ENCODE measurements around the gene ROBO4.

Gene ROBO4

DNA sequence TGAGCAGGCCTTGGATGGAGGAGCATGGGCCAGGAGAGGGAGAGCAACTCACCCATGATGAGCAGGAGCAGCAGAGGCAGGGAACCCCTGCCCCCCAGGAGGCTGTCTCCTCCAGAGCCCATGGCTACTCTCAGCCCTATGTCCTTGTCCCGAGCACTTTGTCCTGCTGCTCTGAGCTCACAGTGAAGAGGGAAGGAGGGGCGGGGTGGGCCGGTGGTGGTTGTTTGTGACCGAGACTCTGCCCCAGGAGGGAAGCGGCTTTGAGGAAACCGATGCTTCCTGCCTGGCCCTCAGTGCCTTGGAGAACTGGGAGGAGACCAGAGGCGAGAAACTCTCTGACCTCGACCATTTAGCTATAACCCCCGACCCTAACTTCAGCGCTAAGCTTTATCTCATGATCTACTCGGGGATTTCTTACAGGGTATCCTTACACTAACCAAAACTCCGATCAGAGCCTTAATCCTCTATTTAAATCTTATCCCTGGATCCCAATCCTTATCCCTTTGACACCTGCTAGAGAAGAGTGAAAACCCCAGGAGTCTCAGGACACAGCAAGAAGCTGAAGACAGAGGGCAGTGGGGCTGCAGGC, at the start of gene ROBO4:
TSS of gene ROBO4 (minus strand) at position 192 of the 589 bp plus-strand sequence. CDS start at position 122, 70 bp downstream.
- no peaks in the 10 kb centered on the region for H3K36me3 ChIP-seq (ENCODE audit: control insufficient read depth, insufficient read depth, low read length)
- H3K27me3 ChIP-seq (ENCODE audit: control insufficient read depth, insufficient read depth, low read length), result peaks cover 25% of the 10 kb centered on the region
- no peak within 1 kb of the TSS for H3K9ac ChIP-seq (ENCODE audit: low read length)
- no peak within 1 kb of the TSS for H3K27ac ChIP-seq (ENCODE audit: low read depth, low read length)
- no peak within 1 kb of the TSS for H3K4me3 ChIP-seq (ENCODE audit: low read depth, low read length)
- H3K9me3 ChIP-seq (ENCODE audit: control insufficient read depth, insufficient read depth, low read depth, low read length), result no peaks in the 10 kb centered on the region
- peaks cover 30% of the 10 kb centered on the region for H3K4me1 ChIP-seq (ENCODE audit: control insufficient read depth, insufficient read depth, low read length)

DNA sequence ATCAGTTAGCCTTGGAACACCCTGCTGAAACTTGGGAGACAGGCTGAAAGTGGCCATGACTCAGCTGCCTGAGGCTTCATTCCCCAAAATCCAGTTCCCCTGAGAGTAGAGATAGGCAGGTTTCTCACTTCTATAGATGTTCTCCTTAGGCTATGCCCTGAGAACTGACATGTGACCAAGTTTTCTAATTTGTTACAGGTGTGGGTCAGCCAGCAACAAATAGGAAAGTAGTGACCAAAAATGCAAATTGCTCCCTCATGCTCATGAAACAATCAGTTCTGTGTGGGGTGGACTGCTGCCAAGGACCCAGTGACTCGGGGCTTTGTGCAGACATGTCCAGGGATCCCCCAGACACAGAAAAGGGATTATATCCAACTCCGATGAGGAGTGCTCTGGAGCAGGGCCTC, 49.1 kb upstream of the ROBO4 start:
- Histone ChIP-seq H3K9me3 (ENCODE audit: control insufficient read depth, insufficient read depth, low read depth, low read length) (no peaks in the 10 kb centered on the region), H3K9ac (ENCODE audit: low read length) (no peak overlapping the region), H3K4me3 (ENCODE audit: low read depth, low read length) (no peak overlapping the region), H3K36me3 (ENCODE audit: control insufficient read depth, insufficient read depth, low read length) (no peaks in the 10 kb centered on the region), H3K27me3 (ENCODE audit: control insufficient read depth, insufficient read depth, low read length) (peaks cover 18% of the 10 kb centered on the region), H3K27ac (ENCODE audit: low read depth, low read length) (no peak overlapping the region), H3K4me1 (ENCODE audit: control insufficient read depth, insufficient read depth, low read length) (no peaks in the 10 kb centered on the region)

DNA sequence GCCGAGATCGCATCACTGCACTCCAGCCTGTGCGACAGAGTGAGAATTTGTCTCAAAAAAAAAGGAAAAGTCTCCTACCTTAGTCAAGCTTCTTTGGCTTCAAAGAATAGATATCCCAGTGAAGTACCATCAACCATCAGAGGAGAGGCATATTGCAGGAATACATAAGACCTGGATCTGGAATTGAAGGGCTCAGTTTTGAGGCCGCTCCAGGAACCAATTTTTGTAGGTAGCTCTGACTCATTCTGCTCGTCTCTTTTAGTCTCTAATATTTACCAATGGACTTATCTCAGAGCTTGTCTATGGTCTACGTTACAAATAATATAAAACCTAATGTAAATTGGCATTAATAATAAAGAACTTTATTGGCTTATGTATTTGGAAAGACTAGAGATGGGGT, 48.2 kb upstream of the ROBO4 start:
- H3K9ac ChIP-seq (ENCODE audit: low read length), result no peak overlapping the region
- no peaks in the 10 kb centered on the region for H3K36me3 ChIP-seq (ENCODE audit: control insufficient read depth, insufficient read depth, low read length)
- H3K4me3 ChIP-seq (ENCODE audit: low read depth, low read length), result no peak overlapping the region
- no peaks in the 10 kb centered on the region for H3K9me3 ChIP-seq (ENCODE audit: control insufficient read depth, insufficient read depth, low read depth, low read length)
- peaks cover 10% of the 10 kb centered on the region for H3K27me3 ChIP-seq (ENCODE audit: control insufficient read depth, insufficient read depth, low read length)
- H3K27ac ChIP-seq (ENCODE audit: low read depth, low read length), result no peak overlapping the region
- H3K4me1 ChIP-seq (ENCODE audit: control insufficient read depth, insufficient read depth, low read length), result no peaks in the 10 kb centered on the region

DNA sequence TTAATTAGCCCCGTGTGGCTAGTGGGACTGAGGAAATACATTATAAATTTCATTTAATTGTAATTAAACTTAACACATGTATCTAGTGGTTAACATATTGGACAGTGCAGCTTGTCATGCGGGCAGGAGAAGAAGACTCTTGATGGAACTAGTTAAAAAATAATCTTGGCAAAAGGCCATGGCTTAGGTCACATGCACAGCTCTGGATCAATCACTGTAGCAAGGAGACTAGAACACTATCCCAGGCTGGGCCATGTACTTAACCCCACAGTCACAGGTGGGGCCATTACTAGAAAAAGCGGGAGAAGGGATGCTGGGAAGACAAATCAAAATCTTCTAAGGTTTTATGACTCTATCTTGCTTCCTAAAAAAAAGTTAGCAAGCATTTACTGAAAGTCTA, 46.9 kb upstream of the ROBO4 start:
- no peak overlapping the region for H3K27ac ChIP-seq (ENCODE audit: low read depth, low read length)
- no peaks in the 10 kb centered on the region for H3K4me1 ChIP-seq (ENCODE audit: control insufficient read depth, insufficient read depth, low read length)
- H3K9me3 ChIP-seq (ENCODE audit: control insufficient read depth, insufficient read depth, low read depth, low read length), result no peaks in the 10 kb centered on the region
- H3K27me3 ChIP-seq (ENCODE audit: control insufficient read depth, insufficient read depth, low read length), result peaks cover 11% of the 10 kb centered on the region
- no peak overlapping the region for H3K4me3 ChIP-seq (ENCODE audit: low read depth, low read length)
- no peak overlapping the region for H3K9ac ChIP-seq (ENCODE audit: low read length)
- H3K36me3 ChIP-seq (ENCODE audit: control insufficient read depth, insufficient read depth, low read length), result no peaks in the 10 kb centered on the region

DNA sequence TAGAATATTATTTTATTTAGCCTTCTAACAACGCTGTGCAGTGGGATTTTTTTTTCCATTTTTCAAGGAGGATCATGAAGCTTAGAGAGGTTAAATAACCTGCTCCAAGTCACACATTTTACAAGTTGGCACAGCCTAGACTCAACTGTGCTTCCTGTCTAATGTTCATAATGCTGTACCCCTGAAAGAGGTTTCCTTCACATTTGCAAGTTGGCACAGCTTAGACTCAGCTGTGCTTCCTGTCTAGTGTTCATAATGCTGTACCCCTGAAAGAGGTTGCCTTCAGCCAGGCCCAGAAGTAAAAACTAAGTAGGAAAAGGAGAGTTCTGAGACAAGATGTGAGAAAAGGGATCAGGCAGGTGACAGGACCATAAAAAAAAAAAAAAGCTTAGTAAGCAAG, 46.1 kb upstream of the ROBO4 start:
- Histone ChIP-seq H3K9ac (ENCODE audit: low read length) (no peak overlapping the region), H3K9me3 (ENCODE audit: control insufficient read depth, insufficient read depth, low read depth, low read length) (no peaks in the 10 kb centered on the region), H3K4me3 (ENCODE audit: low read depth, low read length) (no peak overlapping the region), H3K27me3 (ENCODE audit: control insufficient read depth, insufficient read depth, low read length) (peaks cover 11% of the 10 kb centered on the region), H3K4me1 (ENCODE audit: control insufficient read depth, insufficient read depth, low read length) (no peaks in the 10 kb centered on the region), H3K36me3 (ENCODE audit: control insufficient read depth, insufficient read depth, low read length) (no peaks in the 10 kb centered on the region), H3K27ac (ENCODE audit: low read depth, low read length) (no peak overlapping the region)

DNA sequence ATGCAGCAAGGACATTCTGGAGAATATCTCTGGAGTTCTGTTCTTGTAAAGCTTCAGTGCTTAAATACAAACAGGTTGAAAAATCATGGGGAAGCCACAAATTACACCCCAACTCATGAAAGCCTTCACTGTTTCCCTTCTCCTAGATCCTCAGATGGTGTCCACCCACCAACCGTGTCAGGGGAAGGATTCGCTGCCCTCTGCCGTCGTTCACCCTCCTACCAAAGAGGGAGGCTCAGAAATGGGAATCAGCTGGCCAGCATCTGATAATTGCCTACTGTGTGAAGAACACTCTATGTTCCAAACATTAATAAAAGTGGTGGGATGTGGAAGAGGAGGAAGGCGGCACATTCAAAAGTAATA, 45.6 kb upstream of the ROBO4 start:
- no peak overlapping the region for H3K9ac ChIP-seq (ENCODE audit: low read length)
- no peaks in the 10 kb centered on the region for H3K4me1 ChIP-seq (ENCODE audit: control insufficient read depth, insufficient read depth, low read length)
- H3K27me3 ChIP-seq (ENCODE audit: control insufficient read depth, insufficient read depth, low read length), result peaks cover 11% of the 10 kb centered on the region
- no peak overlapping the region for H3K4me3 ChIP-seq (ENCODE audit: low read depth, low read length)
- H3K9me3 ChIP-seq (ENCODE audit: control insufficient read depth, insufficient read depth, low read depth, low read length), result no peaks in the 10 kb centered on the region
- no peak overlapping the region for H3K27ac ChIP-seq (ENCODE audit: low read depth, low read length)
- no peaks in the 10 kb centered on the region for H3K36me3 ChIP-seq (ENCODE audit: control insufficient read depth, insufficient read depth, low read length)

DNA sequence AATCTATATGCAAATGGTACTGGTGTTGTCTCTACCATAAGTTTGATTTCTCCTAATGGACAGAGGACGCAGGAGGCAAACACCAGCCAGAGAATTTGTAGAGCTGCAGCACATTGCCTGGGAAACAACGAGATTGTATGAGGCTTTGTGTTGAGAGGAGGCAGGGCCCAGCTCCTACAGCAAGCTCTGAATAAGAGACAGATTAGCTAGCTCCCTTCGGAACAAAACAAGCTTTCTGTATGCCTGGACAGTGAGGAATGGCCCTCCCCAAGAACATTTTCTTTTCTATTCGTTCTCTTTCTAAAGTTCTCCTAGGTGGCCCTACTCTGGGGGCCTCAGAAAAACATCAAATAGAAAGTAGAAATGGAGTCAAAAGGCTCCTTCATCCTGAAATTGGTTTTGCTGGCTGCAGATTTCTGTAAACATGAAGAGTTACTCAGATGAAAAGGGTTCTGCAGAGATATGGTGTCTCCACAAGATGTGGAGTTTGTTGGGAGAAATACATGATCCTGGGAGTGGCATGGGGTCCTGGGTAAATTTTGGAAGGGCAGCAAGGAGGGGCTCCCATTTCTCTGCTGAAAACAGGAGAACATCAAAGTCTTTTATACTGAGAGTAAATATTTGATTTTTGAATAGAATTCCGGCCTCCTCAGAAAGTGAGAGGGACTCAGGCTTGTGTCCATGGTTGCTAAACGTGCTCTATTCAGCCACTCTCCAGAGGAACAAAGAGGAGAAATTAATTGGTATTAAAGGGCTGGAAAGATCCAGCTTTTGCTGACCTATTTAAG, 45.0 kb upstream of the ROBO4 start:
- no peak overlapping the region for H3K4me3 ChIP-seq (ENCODE audit: low read depth, low read length)
- no peaks in the 10 kb centered on the region for H3K9me3 ChIP-seq (ENCODE audit: control insufficient read depth, insufficient read depth, low read depth, low read length)
- no peaks in the 10 kb centered on the region for H3K4me1 ChIP-seq (ENCODE audit: control insufficient read depth, insufficient read depth, low read length)
- no peak overlapping the region for H3K27ac ChIP-seq (ENCODE audit: low read depth, low read length)
- H3K27me3 ChIP-seq (ENCODE audit: control insufficient read depth, insufficient read depth, low read length), result peaks cover 11% of the 10 kb centered on the region
- H3K9ac ChIP-seq (ENCODE audit: low read length), result no peak overlapping the region
- H3K36me3 ChIP-seq (ENCODE audit: control insufficient read depth, insufficient read depth, low read length), result no peaks in the 10 kb centered on the region

DNA sequence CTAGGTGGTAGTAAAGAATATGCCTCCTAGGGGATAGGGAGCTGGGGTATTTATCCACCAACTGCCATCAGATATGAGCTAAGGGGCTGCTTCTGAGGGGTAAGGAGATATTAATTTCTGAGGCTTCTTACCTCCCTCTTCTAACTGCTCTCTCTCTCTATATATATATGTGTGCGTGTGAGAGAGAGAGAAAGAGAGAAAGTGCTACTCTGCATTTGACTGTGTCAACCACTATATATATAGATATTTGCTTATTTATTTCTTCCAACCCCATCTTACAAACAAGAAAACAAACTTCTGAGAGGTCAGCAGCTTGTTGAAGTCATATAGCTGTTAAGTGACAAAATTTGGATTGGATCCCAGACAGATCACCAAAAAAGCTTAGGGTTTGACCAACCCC, 44.0 kb upstream of the ROBO4 start:
- no peaks in the 10 kb centered on the region for H3K36me3 ChIP-seq (ENCODE audit: control insufficient read depth, insufficient read depth, low read length)
- H3K9ac ChIP-seq (ENCODE audit: low read length), result no peak overlapping the region
- H3K4me3 ChIP-seq (ENCODE audit: low read depth, low read length), result no peak overlapping the region
- no peak overlapping the region for H3K27ac ChIP-seq (ENCODE audit: low read depth, low read length)
- H3K4me1 ChIP-seq (ENCODE audit: control insufficient read depth, insufficient read depth, low read length), result no peaks in the 10 kb centered on the region
- H3K9me3 ChIP-seq (ENCODE audit: control insufficient read depth, insufficient read depth, low read depth, low read length), result no peaks in the 10 kb centered on the region
- peaks cover 19% of the 10 kb centered on the region for H3K27me3 ChIP-seq (ENCODE audit: control insufficient read depth, insufficient read depth, low read length)

DNA sequence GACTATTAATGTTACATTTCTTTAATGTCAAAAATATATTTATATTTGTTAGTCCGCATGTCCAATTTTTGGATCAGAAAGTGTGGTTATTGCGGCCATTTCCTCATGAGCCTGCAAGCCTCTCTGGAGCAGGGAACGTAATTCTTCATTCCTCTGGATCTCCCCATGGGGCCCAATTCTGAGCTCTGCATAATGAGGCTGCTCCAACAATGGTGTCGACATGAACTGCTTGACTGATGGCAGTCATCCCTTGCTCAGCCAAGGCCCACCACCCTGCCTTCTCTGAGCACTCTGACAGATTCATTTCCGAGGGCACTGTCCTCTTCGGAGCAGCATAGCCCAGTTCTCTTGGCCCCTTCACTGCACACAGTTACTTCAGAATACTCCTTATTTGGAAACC, 41.3 kb upstream of the ROBO4 start:
- no peaks in the 10 kb centered on the region for H3K4me1 ChIP-seq (ENCODE audit: control insufficient read depth, insufficient read depth, low read length)

DNA sequence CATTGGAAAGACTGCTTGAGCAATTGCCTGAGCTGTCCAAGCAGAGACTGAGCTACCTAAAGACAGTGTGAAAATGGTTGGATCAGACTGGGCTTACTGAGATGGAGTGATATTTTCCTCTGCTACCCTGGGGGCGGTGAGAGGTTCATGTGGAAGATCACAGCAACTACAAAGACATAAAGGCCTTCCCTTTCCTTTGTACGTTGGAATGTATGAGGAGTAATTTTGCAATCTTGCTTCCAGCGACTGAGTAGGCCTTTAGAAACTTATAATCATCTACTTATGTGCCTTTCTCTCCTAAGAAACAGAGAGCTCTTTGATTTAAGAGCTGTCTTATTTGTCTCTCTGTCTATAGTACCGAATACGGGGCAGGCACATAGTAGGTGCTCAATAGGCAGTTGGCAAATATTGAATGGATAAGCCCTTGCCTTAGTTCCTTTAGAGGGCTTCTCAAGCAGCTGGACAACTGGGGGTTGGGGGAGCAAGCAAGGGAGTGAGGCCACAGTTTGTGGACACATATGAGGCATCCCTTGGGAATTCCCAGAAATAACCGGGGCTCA, 40.6 kb upstream of the ROBO4 start:
- H3K36me3 ChIP-seq (ENCODE audit: control insufficient read depth, insufficient read depth, low read length), result no peaks in the 10 kb centered on the region
- H3K9ac ChIP-seq (ENCODE audit: low read length), result no peak overlapping the region
- no peak overlapping the region for H3K27ac ChIP-seq (ENCODE audit: low read depth, low read length)
- peaks cover 34% of the 10 kb centered on the region for H3K27me3 ChIP-seq (ENCODE audit: control insufficient read depth, insufficient read depth, low read length)
- H3K4me3 ChIP-seq (ENCODE audit: low read depth, low read length), result no peak overlapping the region
- no peaks in the 10 kb centered on the region for H3K4me1 ChIP-seq (ENCODE audit: control insufficient read depth, insufficient read depth, low read length)
- no peaks in the 10 kb centered on the region for H3K9me3 ChIP-seq (ENCODE audit: control insufficient read depth, insufficient read depth, low read depth, low read length)

More for the DNA sequence above, 41.3 kb upstream of the ROBO4 start:
- Histone ChIP-seq H3K9ac (ENCODE audit: low read length) (no peak overlapping the region), H3K4me3 (ENCODE audit: low read depth, low read length) (no peak overlapping the region), H3K36me3 (ENCODE audit: control insufficient read depth, insufficient read depth, low read length) (no peaks in the 10 kb centered on the region), H3K9me3 (ENCODE audit: control insufficient read depth, insufficient read depth, low read depth, low read length) (no peaks in the 10 kb centered on the region), H3K27ac (ENCODE audit: low read depth, low read length) (no peak overlapping the region), H3K27me3 (ENCODE audit: control insufficient read depth, insufficient read depth, low read length) (peaks cover 35% of the 10 kb centered on the region)

DNA sequence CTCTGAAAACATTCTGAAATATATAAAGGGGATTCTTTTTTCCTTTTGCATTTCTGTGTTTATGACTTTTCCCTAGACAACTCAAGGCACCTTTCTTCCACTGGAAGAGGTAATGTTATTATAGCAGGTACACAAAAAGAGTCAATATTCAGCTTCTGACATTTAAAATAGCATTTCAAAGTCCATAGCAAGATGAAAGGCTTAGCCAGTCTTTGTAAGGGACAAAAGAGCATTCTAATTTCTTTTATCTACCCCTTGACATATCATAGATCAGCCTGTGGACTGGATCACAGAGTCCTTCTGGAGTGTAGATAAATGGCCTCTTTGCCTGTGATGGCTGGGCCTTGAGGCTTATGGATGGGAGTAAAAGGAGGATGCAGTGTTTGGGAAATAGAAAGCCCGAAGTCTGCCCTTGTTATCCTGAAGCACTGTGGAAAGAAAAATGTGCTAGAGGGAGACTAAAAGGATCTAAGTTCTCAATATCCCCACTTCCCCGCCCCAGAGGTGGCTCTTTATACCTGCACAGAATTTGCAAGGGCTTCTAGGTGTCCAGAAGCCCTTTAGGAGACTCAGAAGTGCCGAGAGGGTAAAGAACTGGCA, 39.8 kb upstream of the ROBO4 start:
- no peak overlapping the region for H3K27ac ChIP-seq (ENCODE audit: low read depth, low read length)
- H3K9ac ChIP-seq (ENCODE audit: low read length), result no peak overlapping the region
- no peaks in the 10 kb centered on the region for H3K36me3 ChIP-seq (ENCODE audit: control insufficient read depth, insufficient read depth, low read length)
- no peaks in the 10 kb centered on the region for H3K4me1 ChIP-seq (ENCODE audit: control insufficient read depth, insufficient read depth, low read length)
- H3K9me3 ChIP-seq (ENCODE audit: control insufficient read depth, insufficient read depth, low read depth, low read length), result no peaks in the 10 kb centered on the region
- H3K27me3 ChIP-seq (ENCODE audit: control insufficient read depth, insufficient read depth, low read length), result peaks cover 29% of the 10 kb centered on the region
- no peak overlapping the region for H3K4me3 ChIP-seq (ENCODE audit: low read depth, low read length)

All from HUES6 (cell line).